CD4-positive, alpha-beta T cell treated with Interleukin-15 for 4 hours (primary cell): ENCODE results near the gene SLC25A40.
A peak's percentile ranks its signal among the peaks of the same experiment; 100 is the strongest.
"Not testable (repeated sequence)": the region's sequence is repeated elsewhere in the genome, so short reads cannot be mapped to it uniquely, and the experiment has no call there.

Experiments
- DNase-seq: peaks from one replicate; pipeline ENCODE4 v3.0.0-alpha.2; 2020; ENCODE audit warnings: low spot score

Gene SLC25A40, protein sequence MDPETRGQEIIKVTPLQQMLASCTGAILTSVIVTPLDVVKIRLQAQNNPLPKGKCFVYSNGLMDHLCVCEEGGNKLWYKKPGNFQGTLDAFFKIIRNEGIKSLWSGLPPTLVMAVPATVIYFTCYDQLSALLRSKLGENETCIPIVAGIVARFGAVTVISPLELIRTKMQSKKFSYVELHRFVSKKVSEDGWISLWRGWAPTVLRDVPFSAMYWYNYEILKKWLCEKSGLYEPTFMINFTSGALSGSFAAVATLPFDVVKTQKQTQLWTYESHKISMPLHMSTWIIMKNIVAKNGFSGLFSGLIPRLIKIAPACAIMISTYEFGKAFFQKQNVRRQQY

DNA sequence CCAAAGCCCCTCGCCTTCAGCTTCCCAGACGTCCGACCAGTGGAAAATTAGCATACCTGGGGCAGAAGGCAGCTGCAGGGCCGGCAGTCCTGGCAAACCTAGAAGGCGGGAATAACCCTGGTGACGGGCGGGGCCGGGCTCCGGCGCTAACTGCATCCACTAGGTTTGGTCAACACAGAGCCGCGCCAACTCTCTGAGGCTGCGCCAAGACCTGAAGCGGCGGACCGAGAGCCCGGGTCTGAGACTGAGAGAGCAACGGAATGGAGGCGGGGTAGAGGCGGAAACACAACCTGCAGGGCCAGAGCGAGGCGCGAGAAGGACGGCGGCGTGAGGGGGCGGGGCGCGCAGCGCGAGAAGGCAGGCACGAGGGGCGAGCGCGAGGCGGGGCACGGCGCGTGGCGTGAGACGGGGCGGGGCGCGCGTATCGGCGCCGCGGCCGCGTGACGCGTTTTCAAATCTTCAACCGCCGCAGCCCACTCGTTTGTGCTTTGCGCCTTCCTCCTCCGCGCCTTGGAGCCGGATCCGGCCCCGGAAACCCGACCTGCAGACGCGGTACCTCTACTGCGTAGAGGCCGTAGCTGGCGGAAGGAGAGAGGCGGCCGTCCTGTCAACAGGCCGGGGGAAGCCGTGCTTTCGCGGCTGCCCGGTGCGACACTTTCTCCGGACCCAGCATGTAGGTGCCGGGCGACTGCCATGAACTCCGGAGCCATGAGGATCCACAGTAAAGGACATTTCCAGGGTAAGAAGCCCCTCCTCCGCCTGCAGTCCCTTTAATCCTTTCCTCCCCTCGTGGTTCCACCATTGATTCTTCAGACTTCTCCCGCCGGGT, at the start of gene SLC25A40, which contains the start of gene DBF4:
TSS of gene SLC25A40 (minus strand) at position 321 of the 829 bp plus-strand sequence. CDS start 17,633 bp downstream, outside the sequence.
TSS of gene DBF4 (plus strand) at position 454 of the 829 bp plus-strand sequence. CDS start at position 694, 240 bp downstream.
- peak; percentile 92 for DNase-seq

DNA sequence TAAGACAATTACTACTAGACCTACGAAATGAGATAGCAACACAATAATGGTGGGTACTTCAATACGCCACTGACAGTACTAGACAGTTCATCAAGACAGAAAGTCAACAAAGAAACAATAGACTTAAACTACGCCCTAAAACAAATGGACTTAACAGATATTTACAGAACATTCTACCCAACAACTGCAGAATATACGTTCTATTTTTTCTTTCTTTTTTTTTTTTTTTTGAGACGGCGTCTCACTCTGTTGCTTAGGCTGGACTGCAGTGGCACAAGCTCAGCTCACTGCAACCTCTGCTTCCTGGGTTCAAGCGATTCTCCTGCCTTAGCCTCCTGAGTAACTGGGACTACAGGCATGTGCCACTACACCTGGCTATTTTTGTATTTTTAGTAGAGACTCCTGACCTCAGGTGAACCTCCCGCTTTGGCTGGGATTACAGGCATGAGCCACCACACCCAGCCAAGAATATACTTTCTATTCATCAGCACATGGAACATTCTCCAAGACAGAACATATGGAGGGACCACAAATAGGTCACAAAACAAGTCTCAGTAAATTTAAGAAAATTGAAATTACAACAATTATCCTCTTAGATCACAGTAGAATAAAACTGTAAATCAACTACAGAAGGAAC, 46.7 kb upstream of the SLC25A40 start:
- DNase-seq = not testable (repeated sequence)

DNA sequence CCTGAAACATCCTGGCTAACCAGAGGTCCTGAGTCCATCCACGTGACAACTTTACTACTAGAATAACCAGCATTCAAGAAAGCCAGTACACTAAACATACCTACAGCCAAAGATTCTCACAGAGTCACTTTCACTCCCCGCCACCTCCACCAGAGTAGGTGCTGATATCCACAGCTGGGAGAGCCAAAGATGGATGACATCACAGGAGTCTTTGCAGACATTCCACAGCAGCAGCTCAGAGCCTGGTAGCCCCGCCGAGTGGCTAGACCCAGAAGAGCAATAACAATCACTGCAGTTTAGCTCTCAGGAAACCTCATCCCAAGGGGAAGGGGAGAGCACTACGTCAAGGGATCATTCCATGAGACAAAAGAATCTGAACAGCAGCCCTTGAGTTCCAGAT, 44.4 kb upstream of the SLC25A40 start:
- no peak for DNase-seq

DNA sequence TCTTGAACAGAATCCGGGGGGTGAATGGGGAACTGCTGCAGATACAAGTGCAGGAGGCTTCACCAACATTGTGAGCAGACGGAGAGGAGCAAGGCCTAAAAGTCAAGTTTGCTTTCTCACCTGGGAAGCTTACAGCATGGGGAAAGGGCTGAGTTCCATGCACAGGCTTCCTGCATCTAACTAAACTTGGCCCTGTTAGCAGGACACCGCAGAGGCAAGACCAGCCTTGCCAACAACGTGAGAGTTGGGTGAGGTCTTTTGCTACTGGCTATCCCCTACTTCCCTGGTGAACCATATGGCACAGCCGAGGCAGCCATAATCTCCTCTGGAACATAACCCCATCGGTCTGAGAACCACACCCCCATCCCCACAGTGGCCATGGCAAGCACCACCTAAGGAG, 43.7 kb upstream of the SLC25A40 start:
- no peak for DNase-seq

DNA sequence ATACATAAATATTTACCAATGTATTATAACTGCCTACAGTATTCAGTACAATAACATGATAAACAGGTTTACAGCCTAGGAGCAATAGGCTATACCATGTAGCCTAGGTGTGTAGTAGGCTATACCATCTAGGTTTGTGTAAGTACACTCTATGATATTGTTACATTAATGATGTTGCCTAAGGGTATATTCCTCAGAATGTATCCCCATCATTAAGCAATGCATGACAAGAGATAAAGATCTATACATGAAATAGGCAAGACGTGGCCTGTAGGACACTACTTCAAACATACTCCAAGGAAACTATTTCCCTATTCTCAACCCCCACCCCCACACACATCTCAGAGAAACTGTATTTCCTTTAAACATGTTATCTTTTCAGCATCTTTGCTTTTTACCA, 42.6 kb upstream of the SLC25A40 start:
- DNase-seq = no peak

DNA sequence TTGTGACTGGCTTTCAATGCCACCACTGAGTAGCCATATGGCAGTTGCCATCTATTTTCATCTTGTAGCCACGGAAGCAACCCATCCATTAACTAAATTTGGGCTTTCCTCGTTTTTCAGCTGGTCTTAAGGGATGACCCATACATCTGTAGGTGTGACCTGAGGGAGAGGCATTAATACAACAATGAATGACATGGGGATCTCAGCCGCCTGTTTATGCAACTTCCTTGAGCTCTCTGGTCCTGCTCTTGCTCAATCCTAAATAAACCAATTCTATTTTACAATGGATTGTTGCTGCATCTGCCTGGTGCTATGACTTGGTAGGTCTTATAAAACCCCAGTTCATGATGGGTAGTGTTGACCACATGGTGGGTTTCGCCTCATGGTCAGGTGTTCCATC, 36.0 kb upstream of the SLC25A40 start:
- DNase-seq = no peak

DNA sequence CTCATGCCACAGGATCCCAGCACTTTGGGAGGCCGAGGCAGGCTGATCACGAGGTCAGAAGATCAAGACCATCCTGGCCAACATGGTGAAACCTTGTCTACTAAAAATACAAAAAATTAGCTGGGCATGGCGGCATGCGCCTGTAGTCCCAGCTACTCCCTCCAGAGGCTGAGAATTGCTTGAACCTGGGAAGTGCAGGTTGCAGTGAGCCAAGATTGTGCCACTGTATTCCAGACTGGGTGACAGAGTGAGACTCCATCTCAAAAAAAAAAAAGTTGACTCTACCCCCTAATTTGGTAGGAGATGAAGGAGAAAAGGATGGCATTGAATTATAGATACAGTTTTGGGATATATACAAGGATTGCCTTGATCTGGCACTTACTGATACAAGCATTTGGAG, 32.7 kb upstream of the SLC25A40 start:
- not testable (repeated sequence) for DNase-seq

DNA sequence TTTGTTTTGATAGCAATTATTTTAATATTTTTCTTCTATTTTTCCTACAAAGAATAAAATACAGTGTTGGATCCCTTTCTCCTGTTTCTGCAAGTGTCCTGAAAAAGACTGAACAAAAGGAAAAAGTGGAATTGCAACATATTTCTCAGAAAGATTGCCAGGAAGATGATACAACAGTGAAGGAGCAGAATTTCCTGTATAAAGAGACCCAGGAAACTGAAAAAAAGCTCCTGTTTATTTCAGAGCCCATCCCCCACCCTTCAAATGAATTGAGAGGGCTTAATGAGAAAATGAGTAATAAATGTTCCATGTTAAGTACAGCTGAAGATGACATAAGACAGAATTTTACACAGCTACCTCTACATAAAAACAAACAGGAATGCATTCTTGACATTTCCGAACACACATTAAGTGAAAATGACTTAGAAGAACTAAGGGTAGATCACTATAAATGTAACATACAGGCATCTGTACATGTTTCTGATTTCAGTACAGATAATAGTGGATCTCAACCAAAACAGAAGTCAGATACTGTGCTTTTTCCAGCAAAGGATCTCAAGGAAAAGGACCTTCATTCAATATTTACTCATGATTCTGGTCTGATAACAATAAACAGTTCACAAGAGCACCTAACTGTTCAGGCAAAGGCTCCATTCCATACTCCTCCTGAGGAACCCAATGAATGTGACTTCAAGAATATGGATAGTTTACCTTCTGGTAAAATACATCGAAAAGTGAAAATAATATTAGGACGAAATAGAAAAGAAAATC, 31.2 kb upstream of the SLC25A40 start:
- DNase-seq = not testable (repeated sequence)

DNA sequence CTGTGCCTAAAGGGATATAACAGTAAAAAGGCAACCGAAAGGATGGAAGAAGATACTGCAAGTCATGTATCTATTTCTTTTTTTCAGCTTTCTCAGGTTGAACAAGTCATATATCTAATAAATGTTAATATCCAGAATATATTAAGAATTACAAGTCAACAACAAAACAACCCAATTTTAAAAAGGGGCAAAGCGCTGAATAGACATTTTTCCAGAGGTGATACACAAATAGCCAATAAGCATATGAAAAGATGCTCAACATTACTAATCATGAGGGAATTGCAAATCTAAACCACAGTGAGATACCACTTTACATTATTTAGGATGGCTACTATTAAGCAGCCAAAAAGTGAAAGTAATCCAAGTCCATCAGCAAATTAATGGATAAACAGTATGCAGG, 23.1 kb upstream of the SLC25A40 start:
- DNase-seq = no peak

DNA sequence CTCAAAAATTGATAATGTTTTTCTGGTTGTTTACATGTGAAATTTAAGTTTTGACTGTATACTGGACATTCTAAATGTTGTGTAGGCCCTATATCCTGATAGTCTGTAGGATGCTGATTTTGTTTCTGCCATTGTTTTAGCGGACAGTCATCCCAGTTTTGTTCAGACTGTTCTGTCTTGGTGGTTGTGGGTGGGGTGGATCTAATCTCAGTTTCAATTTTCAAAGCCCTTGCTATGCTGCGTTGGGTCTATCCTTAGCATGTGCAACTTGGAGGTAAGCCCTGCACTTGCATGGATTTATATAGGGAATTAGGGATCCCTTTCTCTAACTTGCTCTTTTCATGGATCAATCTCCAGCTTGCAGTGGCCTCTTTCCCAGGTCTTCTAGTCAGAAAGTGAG, 19.2 kb upstream of the SLC25A40 start:
- DNase-seq = no peak

DNA sequence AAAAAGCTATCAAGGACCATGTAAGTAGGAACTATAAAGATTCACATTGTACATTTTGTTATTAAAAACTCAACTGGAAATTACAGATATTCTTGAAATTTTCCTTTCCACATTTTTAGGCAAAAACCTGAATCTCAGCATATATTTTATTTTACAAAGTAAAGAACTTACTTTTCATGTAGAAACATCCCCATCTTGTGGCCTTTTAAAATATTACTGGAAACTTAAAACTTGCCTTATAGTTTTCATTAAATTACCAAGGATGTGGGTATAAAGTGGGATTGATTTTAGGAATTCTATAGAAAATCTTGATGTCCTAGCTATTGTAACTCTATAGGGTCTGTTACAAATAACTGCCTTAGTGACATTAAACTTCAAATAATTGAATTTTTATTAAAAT, 10.7 kb upstream of the SLC25A40 start:
- DNase-seq = peak; percentile 46

DNA sequence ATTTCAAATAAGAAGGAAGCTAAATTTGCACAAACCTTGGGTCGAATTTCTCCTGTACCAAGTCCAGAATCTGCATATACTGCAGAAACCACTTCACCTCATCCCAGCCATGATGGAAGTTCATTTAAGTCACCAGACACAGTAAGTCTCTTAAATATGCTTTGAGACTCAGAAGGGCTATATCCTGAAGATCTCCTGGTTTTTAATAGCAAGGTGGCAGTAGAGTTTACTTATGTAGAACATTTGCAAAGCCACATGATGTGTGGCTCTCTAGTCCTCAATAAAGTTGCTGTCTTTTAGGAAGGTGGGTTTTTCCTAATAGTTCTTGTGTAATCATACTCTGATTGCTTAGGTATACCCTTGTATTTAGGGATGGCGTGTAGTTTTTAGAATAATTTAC, 8.9 kb upstream of the SLC25A40 start:
- no peak for DNase-seq

DNA sequence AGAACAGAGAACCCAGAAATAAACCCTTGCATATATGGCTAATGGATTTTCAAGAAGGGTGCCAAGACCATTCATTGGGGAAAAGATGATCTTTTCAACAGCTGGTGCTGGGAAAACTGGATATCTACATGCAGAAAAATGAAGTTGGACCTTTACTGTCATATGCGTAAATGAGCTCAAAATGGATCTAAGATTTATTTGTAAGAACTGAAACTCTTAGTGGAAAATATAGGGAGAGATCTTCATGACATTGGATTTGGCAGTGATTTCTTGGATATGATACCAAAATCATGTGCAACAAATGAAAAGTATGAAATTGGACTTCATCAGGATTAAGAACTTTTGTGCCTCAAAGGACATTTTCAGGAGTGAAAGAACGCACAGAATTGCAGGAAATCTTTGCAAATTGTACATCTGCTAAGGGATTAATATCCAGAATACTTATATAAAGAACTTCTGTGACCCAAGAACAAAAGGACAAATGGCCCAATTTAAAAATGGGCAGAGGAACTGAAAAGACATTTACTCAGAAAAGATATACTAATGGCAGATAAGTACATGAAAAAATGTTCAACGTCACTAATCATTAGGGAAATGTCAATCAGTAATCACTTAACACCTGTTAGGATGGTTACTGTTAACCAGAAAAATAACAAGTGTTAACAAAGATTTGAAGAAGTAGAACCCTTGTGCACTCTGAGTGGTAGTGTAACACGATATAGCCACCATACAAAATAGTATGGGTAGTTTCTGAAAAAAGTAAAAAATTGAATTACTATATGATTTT, 6.2 kb upstream of the SLC25A40 start:
- DNase-seq = no peak

DNA sequence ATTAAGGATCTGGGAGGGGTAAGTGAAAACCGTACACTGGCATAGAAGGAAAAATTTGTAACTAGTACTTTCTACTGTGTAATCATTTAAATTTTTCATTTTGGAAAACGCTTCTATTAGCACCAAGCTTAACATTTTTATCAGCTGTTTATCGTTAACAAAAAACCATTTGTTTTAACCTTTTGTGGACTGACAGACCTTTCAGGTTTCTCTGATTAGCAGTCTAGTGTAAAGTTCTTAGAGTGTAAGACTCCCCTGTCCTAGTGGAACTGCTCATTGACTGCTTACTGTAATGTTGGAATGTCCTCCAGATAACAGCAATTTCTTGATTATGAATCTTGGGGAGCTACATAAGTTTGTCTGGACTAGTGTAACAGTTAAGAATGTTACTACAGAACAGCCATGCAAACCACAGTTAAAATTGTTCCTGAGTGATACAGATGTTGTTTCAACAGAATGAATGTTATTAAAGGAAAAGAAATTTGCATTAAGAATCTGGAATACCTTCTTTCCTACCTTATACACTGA, 2.1 kb upstream of the SLC25A40 start:
- no peak for DNase-seq

DNA sequence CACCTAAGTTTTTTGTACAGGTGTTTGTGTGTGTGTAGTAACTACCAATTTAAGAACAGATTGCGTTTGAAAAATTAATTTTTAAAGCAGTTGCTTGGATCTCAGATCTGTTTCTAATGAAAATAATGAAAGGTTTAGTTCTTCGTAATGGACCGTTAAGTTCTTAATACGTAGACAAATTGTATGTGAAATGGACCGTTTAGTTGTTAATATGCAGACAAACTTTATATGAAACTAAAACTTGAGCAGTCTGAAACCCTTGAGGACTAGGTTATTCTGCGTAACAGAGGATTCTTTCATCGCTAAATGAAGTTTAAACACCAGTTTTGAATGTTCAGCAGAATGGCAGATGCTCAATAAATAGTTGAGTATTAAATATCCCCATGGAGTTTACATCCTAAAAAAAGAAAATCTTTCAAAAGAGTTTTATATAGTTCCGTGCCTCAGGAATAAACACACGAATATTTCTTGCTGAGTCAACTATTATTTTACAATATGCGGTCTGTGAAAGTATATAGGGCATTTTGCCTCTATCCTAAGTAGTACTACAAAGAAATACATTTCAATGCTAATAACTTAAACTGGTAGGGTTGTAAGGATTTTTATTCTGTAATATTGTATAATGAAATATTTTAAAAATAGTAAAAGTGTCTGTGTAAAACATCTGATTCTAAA, 1.3 kb upstream of the SLC25A40 start:
- DNase-seq = no peak

DNA sequence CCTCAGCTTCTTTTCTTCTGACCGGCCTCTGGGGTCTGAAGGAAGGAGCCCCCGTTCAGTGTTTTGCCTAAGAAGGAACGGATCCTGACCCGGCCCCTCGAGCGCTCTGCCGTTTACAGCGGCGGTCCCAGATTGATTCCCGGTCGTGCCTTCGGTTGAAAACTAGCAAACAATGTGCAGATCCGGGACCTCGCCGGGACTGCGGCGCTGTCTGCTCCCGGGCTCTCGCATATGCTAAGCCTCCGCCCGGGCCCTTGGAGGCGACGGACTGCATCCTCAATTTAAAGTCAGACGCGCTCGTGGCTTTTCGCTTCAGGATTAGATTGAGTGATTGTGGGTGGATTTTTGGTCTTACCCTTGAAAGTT, 692 bp upstream of the SLC25A40 start:
- peak; percentile 30 for DNase-seq

DNA sequence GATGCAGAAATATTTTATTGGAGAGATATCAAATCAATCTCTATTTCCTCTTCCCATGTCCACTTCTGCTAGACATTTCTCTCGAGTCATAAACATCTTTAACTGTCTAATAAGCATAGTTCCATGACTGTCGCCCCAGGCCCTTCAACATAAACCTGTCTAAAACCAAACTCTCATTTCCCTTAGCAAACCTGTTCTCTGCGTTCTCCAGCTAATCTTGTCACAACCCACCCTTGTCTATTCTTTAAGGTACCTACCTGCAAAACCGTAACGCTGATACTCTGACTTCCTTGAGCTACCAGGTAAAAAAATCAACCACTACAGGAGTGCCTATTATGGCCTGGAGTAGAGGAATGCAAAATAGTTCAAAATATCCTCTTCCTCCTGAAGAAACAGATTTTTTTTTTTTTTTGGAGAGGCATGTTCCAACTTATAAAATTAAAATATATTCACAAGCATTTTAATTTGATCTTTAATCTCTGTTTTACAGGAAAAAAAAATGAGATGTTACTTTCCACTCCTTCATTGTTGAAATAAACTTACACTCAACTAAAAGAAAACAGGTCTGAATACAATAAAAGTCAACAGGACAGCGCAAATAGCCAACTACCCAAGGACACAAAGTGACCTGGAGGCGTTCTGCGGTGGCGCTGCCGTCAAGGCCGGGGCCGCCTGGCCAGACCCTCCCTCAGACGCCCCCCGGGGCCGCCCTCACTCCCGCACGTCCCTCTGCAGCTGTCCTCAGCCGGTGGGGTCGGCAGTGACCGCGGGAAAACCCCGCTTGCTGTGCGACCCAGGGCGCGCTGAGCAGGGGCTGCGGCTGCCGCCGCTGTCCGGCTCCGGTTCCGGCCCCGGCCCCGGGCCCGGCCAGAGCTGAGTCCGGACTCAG, 765 bp downstream of the SLC25A40 start:
- DNase-seq = peak; percentile 5

DNA sequence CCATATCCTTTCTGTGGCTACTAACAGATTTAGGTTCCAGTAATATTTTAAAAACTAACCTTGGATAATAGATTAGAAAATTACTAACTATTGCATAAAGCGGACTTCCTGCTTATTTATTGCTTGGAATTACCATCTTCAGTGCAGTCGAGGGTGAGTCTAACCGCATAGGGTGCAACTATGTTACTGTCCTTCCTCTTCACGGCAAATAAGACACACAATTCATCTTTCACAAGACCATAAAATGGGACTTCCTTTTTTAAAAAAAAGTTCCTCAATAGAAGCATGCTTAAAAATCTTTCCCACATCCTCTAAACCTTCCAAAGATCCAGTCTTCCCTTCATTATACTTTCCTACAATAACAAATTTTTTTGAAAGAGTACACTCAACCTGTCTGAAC, 2.1 kb downstream of the SLC25A40 start:
- DNase-seq = no peak

DNA sequence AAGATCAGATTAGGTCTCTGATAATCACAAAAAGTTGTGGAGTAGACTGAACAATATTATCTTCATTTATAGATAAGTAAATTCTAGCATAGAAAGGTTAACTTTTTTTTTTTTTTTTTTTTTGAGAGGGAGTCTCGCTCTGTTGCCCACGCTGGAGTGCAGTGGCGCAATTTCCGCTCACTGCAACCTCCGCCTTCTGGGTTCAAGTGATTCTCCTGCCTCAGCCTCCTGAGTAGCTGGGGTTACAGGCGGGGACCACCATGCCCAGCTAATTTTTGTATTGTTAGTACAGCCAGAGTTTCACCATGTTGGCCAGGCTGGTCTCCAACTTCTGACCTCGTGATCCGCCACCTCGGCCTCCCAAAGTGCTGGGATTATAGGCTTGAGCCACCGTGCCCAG, 2.8 kb downstream of the SLC25A40 start:
- not testable (repeated sequence) for DNase-seq
